ENCODE data around the gene SLC26A9.

Gene SLC26A9

DNA sequence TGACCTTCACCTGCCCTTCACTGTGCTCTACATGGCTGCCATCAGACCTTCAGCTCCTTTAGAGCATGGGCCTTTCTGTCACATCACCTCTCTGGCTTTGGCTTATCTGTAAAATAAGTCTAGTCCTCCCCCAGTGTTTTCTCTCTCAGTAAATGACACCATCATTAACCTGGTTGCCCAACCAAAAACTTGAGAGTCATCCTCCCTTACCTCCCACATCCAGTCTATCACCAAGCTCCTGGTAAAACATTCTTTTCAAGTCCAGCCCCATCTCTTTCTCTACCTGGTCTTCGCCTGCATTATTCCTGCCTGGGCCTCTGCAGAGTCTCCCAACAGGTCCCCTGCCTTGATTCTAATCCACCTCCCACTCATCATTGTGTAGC is 13.1 kb downstream of the SLC26A9 start:
- no peaks in the 10 kb centered on the region for H3K4me1 ChIP-seq (ENCODE audit: control insufficient read depth in 1 of 2, insufficient read depth in 2 of 2, low read length in 2 of 2)
- H3K36me3 ChIP-seq (ENCODE audit: control insufficient read depth in 1 of 2, insufficient read depth in 2 of 2, low read length in 2 of 2), result no peaks in the 10 kb centered on the region
- H3K9me3 ChIP-seq (ENCODE audit: control insufficient read depth in 1 of 2, low read length in 2 of 2), result no peaks in the 10 kb centered on the region
- H3K27me3 ChIP-seq (ENCODE audit: low read depth, low read length), result no peaks in the 10 kb centered on the region
- no peak overlapping the region for H3K4me3 ChIP-seq (ENCODE audit: low read depth in 1 of 2, low read length in 2 of 2)
- H3K27ac ChIP-seq (ENCODE audit: low read length), result no peak overlapping the region

DNA sequence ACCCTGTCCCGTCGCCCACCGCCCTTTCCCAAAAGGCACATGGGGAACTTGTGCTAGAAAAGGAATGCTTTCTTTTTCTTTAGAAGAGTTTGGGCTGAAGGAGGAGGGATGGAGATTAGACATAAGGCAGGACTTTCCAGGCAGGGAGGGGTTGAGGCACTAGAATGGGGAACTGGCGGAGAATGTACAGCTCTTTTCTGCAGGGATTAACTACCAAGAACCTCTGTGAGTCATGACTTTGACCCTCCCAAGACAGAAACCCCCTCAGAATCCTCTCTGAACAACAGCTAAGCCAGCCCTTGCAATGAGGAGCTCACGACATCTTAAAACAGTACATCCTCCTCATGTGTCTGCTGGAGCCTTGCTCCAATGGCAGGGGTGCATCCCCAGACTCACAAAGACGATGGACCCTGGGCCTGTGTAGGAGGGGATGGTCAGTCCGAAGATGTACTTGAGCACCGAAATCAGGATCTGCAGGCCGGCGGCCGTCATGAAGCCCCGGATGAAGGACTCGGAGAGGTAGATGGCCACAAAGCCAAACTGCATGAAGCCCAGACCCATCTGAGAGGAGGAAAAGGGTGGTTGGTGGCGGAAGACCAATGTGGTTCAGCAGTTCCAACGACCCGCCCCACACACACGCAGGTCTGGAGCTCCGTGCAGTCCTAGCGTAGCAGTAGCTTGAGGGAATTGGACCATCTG is 13.6 kb downstream of the SLC26A9 start:
- Histone ChIP-seq H3K27me3 (ENCODE audit: low read depth, low read length) (no peaks in the 10 kb centered on the region), H3K36me3 (ENCODE audit: control insufficient read depth in 1 of 2, insufficient read depth in 2 of 2, low read length in 2 of 2) (no peaks in the 10 kb centered on the region), H3K27ac (ENCODE audit: low read length) (no peak overlapping the region), H3K4me1 (ENCODE audit: control insufficient read depth in 1 of 2, insufficient read depth in 2 of 2, low read length in 2 of 2) (no peaks in the 10 kb centered on the region), H3K9me3 (ENCODE audit: control insufficient read depth in 1 of 2, low read length in 2 of 2) (no peaks in the 10 kb centered on the region), H3K4me3 (ENCODE audit: low read depth in 1 of 2, low read length in 2 of 2) (no peak overlapping the region)

DNA sequence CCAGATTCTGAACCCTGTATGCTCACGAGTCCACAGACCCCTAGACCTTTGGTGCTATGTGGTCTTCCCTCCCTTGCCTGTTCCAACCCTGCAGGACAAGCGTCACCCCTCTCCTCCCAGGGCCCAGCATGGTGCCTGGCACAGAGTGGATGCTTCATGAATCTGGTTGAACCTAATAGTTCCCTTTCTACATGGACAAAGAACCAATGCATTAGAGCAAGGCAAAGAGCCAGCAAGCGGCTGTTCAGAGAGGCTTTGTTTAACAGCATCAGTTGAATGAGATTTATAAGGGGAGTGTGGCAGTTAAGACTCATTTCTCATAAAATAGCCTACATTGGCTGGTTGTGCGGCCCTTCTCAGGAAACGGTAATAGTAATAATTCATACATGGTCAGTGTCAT is 14.9 kb downstream of the SLC26A9 start:
- no peak overlapping the region for H3K27ac ChIP-seq (ENCODE audit: low read length)
- no peaks in the 10 kb centered on the region for H3K36me3 ChIP-seq (ENCODE audit: control insufficient read depth in 1 of 2, insufficient read depth in 2 of 2, low read length in 2 of 2)
- H3K27me3 ChIP-seq (ENCODE audit: low read depth, low read length), result no peaks in the 10 kb centered on the region
- no peaks in the 10 kb centered on the region for H3K4me1 ChIP-seq (ENCODE audit: control insufficient read depth in 1 of 2, insufficient read depth in 2 of 2, low read length in 2 of 2)
- H3K4me3 ChIP-seq (ENCODE audit: low read depth in 1 of 2, low read length in 2 of 2), result no peak overlapping the region
- H3K9me3 ChIP-seq (ENCODE audit: control insufficient read depth in 1 of 2, low read length in 2 of 2), result no peaks in the 10 kb centered on the region

DNA sequence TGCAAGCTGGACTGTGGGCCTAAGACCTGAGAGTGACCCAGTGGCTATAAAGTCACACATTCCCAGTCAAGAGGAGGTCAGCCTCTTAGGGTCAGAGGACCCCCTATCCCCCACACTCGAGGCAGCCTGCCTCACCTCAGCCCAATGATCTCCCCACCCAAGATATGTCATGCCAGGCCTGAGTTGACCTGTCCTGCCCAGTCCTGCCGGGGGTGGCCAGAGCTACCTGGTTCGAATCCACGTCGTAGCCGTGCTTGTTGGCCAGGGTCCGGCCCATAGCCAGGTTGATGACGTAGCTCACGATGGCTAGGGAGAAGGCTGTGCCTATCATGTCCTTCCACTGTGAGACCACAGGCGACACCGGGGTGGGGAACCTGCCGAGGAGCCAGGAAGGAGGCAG is 15.6 kb downstream of the SLC26A9 start:
- Histone ChIP-seq H3K4me3 (ENCODE audit: low read depth in 1 of 2, low read length in 2 of 2) (no peak overlapping the region), H3K4me1 (ENCODE audit: control insufficient read depth in 1 of 2, insufficient read depth in 2 of 2, low read length in 2 of 2) (no peaks in the 10 kb centered on the region), H3K27ac (ENCODE audit: low read length) (no peak overlapping the region), H3K27me3 (ENCODE audit: low read depth, low read length) (no peaks in the 10 kb centered on the region), H3K9me3 (ENCODE audit: control insufficient read depth in 1 of 2, low read length in 2 of 2) (no peaks in the 10 kb centered on the region), H3K36me3 (ENCODE audit: control insufficient read depth in 1 of 2, insufficient read depth in 2 of 2, low read length in 2 of 2) (no peaks in the 10 kb centered on the region)

DNA sequence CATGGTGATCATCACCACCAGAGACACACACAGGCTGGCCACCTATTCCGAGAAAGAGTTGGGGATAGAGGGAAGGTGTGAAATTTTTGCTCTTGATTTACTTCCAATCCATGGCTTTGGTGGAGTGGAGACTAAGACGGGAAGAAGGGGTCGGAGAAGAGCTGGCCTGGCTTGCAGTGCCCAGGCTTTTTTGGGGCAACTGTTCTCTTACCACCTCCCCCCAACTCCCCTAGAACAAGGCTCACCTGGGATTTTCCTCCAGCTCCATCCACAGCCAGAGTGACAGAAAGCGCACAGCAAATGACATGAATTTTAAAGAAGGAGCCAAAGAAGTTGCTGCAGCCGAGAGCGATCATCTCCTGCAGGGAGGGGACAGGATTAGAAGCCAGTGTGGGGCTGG is 16.0 kb downstream of the SLC26A9 start:
- H3K27me3 ChIP-seq (ENCODE audit: low read depth, low read length), result no peaks in the 10 kb centered on the region
- no peak overlapping the region for H3K4me3 ChIP-seq (ENCODE audit: low read depth in 1 of 2, low read length in 2 of 2)
- no peaks in the 10 kb centered on the region for H3K36me3 ChIP-seq (ENCODE audit: control insufficient read depth in 1 of 2, insufficient read depth in 2 of 2, low read length in 2 of 2)
- no peaks in the 10 kb centered on the region for H3K9me3 ChIP-seq (ENCODE audit: control insufficient read depth in 1 of 2, low read length in 2 of 2)
- no peaks in the 10 kb centered on the region for H3K4me1 ChIP-seq (ENCODE audit: control insufficient read depth in 1 of 2, insufficient read depth in 2 of 2, low read length in 2 of 2)
- H3K27ac ChIP-seq (ENCODE audit: low read length), result no peak overlapping the region

DNA sequence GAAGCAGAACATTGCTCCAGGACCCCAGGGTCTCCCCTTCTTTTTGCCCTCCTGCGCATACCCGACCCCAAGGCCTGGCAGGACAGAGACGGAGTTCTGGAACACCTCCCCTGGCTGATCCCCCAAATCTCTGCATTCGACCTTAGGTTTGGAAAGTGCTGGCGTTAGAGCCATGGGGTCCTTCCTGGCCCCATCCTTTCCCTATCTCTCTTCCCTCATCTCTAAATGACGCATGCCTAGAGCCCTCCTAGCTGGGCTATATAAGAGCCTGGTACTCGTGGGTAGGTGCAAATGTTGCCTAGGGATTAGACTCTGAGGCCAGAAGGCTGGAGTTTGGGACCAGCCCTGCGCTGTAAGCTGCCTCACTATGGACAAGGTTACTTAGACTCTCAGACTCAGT is 16.6 kb downstream of the SLC26A9 start:
- Histone ChIP-seq H3K27me3 (ENCODE audit: low read depth, low read length) (no peaks in the 10 kb centered on the region), H3K27ac (ENCODE audit: low read length) (no peak overlapping the region), H3K36me3 (ENCODE audit: control insufficient read depth in 1 of 2, insufficient read depth in 2 of 2, low read length in 2 of 2) (no peaks in the 10 kb centered on the region), H3K9me3 (ENCODE audit: control insufficient read depth in 1 of 2, low read length in 2 of 2) (no peaks in the 10 kb centered on the region), H3K4me1 (ENCODE audit: control insufficient read depth in 1 of 2, insufficient read depth in 2 of 2, low read length in 2 of 2) (no peaks in the 10 kb centered on the region), H3K4me3 (ENCODE audit: low read depth in 1 of 2, low read length in 2 of 2) (no peak overlapping the region)

DNA sequence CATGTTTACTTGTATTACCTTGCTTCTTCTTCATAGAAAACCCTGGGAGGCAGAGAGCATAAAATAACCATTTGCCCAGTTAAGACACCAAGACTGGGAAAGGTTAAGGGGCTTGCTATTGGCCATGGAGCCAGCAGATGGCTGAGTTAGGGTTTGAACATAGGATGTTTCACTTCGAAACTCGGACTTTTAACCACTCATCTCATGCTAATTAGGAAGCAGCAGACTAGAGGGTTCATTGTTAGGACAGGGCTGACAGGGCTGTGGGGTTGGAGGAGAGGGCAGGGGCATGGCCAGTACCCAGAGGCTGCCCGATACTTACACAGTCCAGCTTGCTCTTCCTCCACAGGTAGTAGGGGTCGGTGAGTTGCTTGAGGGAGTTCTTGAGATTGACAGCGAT is 17.0 kb downstream of the SLC26A9 start:
- Histone ChIP-seq H3K36me3 (ENCODE audit: control insufficient read depth in 1 of 2, insufficient read depth in 2 of 2, low read length in 2 of 2) (no peaks in the 10 kb centered on the region), H3K9me3 (ENCODE audit: control insufficient read depth in 1 of 2, low read length in 2 of 2) (no peaks in the 10 kb centered on the region), H3K27me3 (ENCODE audit: low read depth, low read length) (no peaks in the 10 kb centered on the region), H3K4me3 (ENCODE audit: low read depth in 1 of 2, low read length in 2 of 2) (no peak overlapping the region), H3K27ac (ENCODE audit: low read length) (no peak overlapping the region), H3K4me1 (ENCODE audit: control insufficient read depth in 1 of 2, insufficient read depth in 2 of 2, low read length in 2 of 2) (no peaks in the 10 kb centered on the region)

DNA sequence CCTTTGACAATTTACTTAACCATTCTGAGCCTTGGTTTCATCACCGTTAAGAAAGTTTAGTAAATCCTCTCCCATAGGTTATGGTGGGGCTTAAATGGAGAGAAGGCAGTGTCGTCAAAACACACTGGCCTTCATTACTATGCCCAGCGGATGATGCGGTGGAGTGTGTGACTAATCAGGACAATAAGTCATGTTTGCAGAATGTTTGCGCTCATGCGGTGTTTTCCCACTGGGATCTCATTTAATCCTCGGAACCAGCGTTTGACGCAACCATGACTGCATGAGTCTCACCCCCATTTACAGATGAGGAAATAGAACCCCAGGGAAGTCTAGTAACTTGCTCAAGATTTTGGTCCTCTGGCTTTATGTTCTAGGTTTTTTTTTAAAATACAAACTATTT is 17.5 kb downstream of the SLC26A9 start:
- Histone ChIP-seq H3K4me1 (ENCODE audit: control insufficient read depth in 1 of 2, insufficient read depth in 2 of 2, low read length in 2 of 2) (no peaks in the 10 kb centered on the region), H3K27ac (ENCODE audit: low read length) (no peak overlapping the region), H3K4me3 (ENCODE audit: low read depth in 1 of 2, low read length in 2 of 2) (no peak overlapping the region), H3K9me3 (ENCODE audit: control insufficient read depth in 1 of 2, low read length in 2 of 2) (no peaks in the 10 kb centered on the region), H3K36me3 (ENCODE audit: control insufficient read depth in 1 of 2, insufficient read depth in 2 of 2, low read length in 2 of 2) (no peaks in the 10 kb centered on the region), H3K27me3 (ENCODE audit: low read depth, low read length) (no peaks in the 10 kb centered on the region)

DNA sequence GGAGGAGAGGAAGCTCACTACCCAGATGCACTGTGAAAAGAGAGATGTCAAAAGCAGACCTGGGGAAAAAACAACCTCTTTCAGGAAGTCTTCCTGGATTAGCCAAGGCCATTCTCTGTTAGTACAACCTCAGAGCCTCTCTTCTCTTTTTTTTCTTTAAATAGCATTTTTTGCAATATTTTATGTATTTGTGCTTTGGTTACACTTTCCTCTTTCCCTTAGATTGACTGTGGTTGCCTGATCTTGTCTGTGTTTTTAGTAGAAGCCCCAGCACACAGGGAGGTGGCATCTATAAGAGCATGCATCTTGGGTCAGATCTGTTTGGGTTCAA is 18.8 kb downstream of the SLC26A9 start:
- no peaks in the 10 kb centered on the region for H3K27me3 ChIP-seq (ENCODE audit: low read depth, low read length)
- H3K4me1 ChIP-seq (ENCODE audit: control insufficient read depth in 1 of 2, insufficient read depth in 2 of 2, low read length in 2 of 2), result no peaks in the 10 kb centered on the region
- H3K9me3 ChIP-seq (ENCODE audit: control insufficient read depth in 1 of 2, low read length in 2 of 2), result no peaks in the 10 kb centered on the region
- H3K4me3 ChIP-seq (ENCODE audit: low read depth in 1 of 2, low read length in 2 of 2), result no peak overlapping the region
- no peaks in the 10 kb centered on the region for H3K36me3 ChIP-seq (ENCODE audit: control insufficient read depth in 1 of 2, insufficient read depth in 2 of 2, low read length in 2 of 2)
- no peak overlapping the region for H3K27ac ChIP-seq (ENCODE audit: low read length)

DNA sequence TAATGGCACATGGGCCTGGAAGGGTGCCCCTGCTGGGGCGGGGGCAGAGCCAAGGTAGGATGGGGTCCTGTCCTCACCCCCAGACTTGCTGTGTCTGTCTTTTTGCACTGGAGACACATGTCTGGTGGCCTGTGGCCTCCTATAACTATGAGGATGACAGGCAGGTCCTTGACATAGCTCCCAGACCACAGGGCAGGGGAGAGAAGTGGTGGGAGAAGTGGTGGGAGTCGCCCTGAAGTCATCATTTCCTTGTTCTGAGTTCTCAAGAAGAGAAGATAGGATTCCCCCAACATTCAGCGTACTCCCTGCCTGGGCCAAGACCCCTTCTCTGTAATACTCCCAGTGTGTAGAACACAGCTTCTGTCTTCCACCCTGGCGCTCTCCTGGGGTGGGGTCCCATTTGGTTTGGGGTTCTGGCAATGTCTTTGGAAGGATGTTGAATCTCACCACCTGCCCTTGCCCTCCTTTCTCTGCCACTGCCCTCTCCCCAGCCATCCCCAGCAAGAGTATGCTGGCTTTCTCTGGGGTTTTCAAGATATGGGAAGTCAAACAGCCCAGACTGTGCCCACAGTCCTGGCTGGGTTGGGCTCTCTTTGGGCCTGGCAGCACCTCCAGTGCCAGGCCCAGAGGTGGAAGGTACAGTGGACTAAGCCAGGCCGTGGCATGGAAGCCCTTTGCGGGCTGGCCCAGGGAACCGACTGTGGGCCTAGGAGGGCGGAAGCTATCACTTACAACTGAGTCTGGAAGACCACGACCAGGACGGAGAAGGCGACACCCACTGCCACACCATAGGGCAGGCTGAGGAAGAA is 19.4 kb downstream of the SLC26A9 start:
- no peak overlapping the region for H3K4me3 ChIP-seq (ENCODE audit: low read depth in 1 of 2, low read length in 2 of 2)
- H3K27ac ChIP-seq (ENCODE audit: low read length), result no peak overlapping the region
- no peaks in the 10 kb centered on the region for H3K9me3 ChIP-seq (ENCODE audit: control insufficient read depth in 1 of 2, low read length in 2 of 2)
- no peaks in the 10 kb centered on the region for H3K36me3 ChIP-seq (ENCODE audit: control insufficient read depth in 1 of 2, insufficient read depth in 2 of 2, low read length in 2 of 2)
- no peaks in the 10 kb centered on the region for H3K4me1 ChIP-seq (ENCODE audit: control insufficient read depth in 1 of 2, insufficient read depth in 2 of 2, low read length in 2 of 2)
- no peaks in the 10 kb centered on the region for H3K27me3 ChIP-seq (ENCODE audit: low read depth, low read length)

DNA sequence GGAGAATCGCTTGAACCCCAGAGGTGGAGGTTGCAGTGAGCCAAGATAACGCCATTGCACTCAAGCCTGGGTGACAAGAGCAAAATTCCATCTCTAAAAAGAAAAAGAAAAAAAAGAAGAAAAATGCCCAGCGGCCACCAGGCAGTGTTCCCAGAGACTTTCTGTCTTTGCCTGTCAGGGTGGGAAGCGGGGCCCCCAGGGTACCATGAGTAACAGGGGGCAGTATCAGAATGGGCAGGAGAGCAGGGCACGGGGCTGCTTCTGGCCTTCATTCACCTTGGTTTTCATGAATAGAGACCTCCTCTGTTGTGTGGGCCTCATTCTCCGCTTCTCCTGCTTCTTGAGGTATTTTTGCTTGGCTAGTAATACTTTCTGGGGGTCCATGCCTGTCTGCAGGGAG is 20.4 kb downstream of the SLC26A9 start:
- Histone ChIP-seq H3K27ac (ENCODE audit: low read length) (no peak overlapping the region), H3K9me3 (ENCODE audit: control insufficient read depth in 1 of 2, low read length in 2 of 2) (no peaks in the 10 kb centered on the region), H3K4me1 (ENCODE audit: control insufficient read depth in 1 of 2, insufficient read depth in 2 of 2, low read length in 2 of 2) (no peaks in the 10 kb centered on the region), H3K36me3 (ENCODE audit: control insufficient read depth in 1 of 2, insufficient read depth in 2 of 2, low read length in 2 of 2) (no peaks in the 10 kb centered on the region), H3K4me3 (ENCODE audit: low read depth in 1 of 2, low read length in 2 of 2) (no peak overlapping the region), H3K27me3 (ENCODE audit: low read depth, low read length) (no peaks in the 10 kb centered on the region)

DNA sequence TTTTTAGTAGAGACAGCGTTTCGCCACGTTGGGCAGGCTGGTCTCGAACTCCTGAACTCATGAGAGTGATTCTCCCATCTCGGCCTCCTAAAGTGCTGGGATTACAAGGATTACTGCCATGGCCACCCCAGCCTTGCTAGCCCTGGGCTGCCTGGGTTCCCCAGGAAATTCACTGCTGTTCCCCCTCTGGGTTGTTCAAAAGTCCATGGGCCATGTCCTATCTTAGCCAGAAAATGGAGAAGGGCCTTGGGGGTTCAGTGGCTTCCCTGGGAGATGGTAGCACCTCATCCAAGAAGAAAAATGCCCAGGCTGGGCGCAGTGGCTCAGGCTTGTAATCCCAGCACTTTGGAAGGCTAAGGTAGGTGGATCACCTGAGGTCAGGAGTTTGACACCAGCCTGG is 20.9 kb downstream of the SLC26A9 start:
- H3K9me3 ChIP-seq (ENCODE audit: control insufficient read depth in 1 of 2, low read length in 2 of 2), result no peaks in the 10 kb centered on the region
- H3K4me1 ChIP-seq (ENCODE audit: control insufficient read depth in 1 of 2, insufficient read depth in 2 of 2, low read length in 2 of 2), result no peaks in the 10 kb centered on the region
- no peaks in the 10 kb centered on the region for H3K36me3 ChIP-seq (ENCODE audit: control insufficient read depth in 1 of 2, insufficient read depth in 2 of 2, low read length in 2 of 2)
- no peaks in the 10 kb centered on the region for H3K27me3 ChIP-seq (ENCODE audit: low read depth, low read length)
- H3K27ac ChIP-seq (ENCODE audit: low read length), result no peak overlapping the region
- H3K4me3 ChIP-seq (ENCODE audit: low read depth in 1 of 2, low read length in 2 of 2), result no peak overlapping the region

Measured in muscle layer of duodenum (tissue), 2 donors.